GM12872 (cell line): ENCODE results near the gene SH3GL1.

Source experiments
- CTCF ChIP-seq: IDR thresholded peaks from 3 replicates; pipeline ENCODE4 v1.5.1; 2011; ENCODE audit warnings: low read depth, mild to moderate bottlenecking, low read length, moderate library complexity; ENCODE audit not compliant: insufficient read depth

SH3GL1 gene

GRCh38 chr19:4338441-4339355 is 61.6 kb downstream of the SH3GL1 start, which contains the start of gene STAP2:
STAP2 (minus strand) TSS chr19:4338827; CDS start chr19:4338753, 74 bp downstream.
- no peak for TF ChIP-seq CTCF

- no peak for TF ChIP-seq CTCF
These were observed 62.4 kb downstream of the SH3GL1 start for GRCh38 chr19:4337906-4338440.

GRCh38 chr19:4334929-4335570 is 65.3 kb downstream of the SH3GL1 start:
- TF ChIP-seq CTCF = no peak

GRCh38 chr19:4329858-4330257 is 70.5 kb downstream of the SH3GL1 start:
- no peak for TF ChIP-seq CTCF

- TF ChIP-seq CTCF = no peak
These were observed 71.9 kb downstream of the SH3GL1 start for GRCh38 chr19:4328243-4328990.

- TF ChIP-seq CTCF = no peak
These were observed 72.5 kb downstream of the SH3GL1 start for GRCh38 chr19:4327877-4328242.
